ENCODE results near the gene C10orf71.

The C10orf71 gene

DNA sequence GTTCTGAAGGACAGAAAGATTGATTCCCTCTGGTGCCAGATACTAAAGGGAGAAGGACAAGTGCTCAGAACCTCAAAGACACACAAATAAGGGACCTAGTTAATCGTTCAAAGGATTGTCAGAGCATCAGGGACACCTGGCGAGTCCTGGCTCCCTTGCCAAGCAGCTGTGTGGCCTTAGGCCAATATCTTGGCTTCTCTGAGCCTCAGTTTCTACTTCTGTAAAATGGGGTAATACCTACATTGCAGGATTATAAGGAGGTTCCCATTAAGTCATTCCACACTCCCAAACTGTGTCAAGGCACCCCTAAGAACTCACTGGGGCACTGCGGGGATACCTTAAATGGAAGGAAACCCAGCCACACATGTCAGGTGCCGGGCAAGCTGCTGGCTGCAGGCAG is 67.5 kb downstream of the C10orf71 start:
- Histone ChIP-seq H4K20me1 (ENCODE audit: insufficient read depth, low read length) (no peaks in the 10 kb centered on the region), H3K4me2 (ENCODE audit: low read length) (no peak overlapping the region), H3K4me1 (ENCODE audit: insufficient read depth, low read length, severe bottlenecking) (no peaks in the 10 kb centered on the region), H3K79me2 (ENCODE audit: insufficient read depth, low read length) (no peaks in the 10 kb centered on the region), H3F3A (ENCODE audit: insufficient read depth, low read length) (no peaks in the 10 kb centered on the region), H3K27me3 (ENCODE audit: insufficient read depth, low read length) (no peaks in the 10 kb centered on the region), H3K36me3 (ENCODE audit: insufficient read depth, low read length) (no peaks in the 10 kb centered on the region), H3K27ac (ENCODE audit: low read depth, low read length, poor library complexity, severe bottlenecking) (no peak overlapping the region), H3K9ac (ENCODE audit: low read length) (no peak overlapping the region), H3K9me3 (ENCODE audit: low read length) (no peaks in the 10 kb centered on the region), H2AFZ (ENCODE audit: low read length) (no peak overlapping the region), H3K9me2 (ENCODE audit: low read depth, low read length) (no peaks in the 10 kb centered on the region), H3K4me3 (ENCODE audit: low read depth, low read length, poor library complexity, severe bottlenecking) (no peak overlapping the region)
- TF ChIP-seq EZH2 (IDR thresholded peaks at IDR 0.05; ENCODE audit: borderline replicate concordance, low read length), result no peak
- TF ChIP-seq, protein P1, sequence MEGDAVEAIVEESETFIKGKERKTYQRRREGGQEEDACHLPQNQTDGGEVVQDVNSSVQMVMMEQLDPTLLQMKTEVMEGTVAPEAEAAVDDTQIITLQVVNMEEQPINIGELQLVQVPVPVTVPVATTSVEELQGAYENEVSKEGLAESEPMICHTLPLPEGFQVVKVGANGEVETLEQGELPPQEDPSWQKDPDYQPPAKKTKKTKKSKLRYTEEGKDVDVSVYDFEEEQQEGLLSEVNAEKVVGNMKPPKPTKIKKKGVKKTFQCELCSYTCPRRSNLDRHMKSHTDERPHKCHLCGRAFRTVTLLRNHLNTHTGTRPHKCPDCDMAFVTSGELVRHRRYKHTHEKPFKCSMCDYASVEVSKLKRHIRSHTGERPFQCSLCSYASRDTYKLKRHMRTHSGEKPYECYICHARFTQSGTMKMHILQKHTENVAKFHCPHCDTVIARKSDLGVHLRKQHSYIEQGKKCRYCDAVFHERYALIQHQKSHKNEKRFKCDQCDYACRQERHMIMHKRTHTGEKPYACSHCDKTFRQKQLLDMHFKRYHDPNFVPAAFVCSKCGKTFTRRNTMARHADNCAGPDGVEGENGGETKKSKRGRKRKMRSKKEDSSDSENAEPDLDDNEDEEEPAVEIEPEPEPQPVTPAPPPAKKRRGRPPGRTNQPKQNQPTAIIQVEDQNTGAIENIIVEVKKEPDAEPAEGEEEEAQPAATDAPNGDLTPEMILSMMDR (IDR thresholded peaks at IDR 0.05; ENCODE audit: low read length), result no peak

GRCh38 chr10:49367600-49367999 is 68.6 kb downstream of the C10orf71 start:
- no peak overlapping the region for H3K27ac ChIP-seq (ENCODE audit: low read depth, low read length, poor library complexity, severe bottlenecking)
- no peaks in the 10 kb centered on the region for H3F3A ChIP-seq (ENCODE audit: insufficient read depth, low read length)
- H3K36me3 ChIP-seq (ENCODE audit: insufficient read depth, low read length), result no peaks in the 10 kb centered on the region
- no peak overlapping the region for H3K4me3 ChIP-seq (ENCODE audit: low read depth, low read length, poor library complexity, severe bottlenecking)
- H3K79me2 ChIP-seq (ENCODE audit: insufficient read depth, low read length), result no peaks in the 10 kb centered on the region
- no peak overlapping the region for H3K9ac ChIP-seq (ENCODE audit: low read length)
- H3K9me3 ChIP-seq (ENCODE audit: low read length), result no peaks in the 10 kb centered on the region
- TF ChIP-seq, protein P1 (IDR thresholded peaks at IDR 0.05; ENCODE audit: low read length), result no peak
- no peak for TF ChIP-seq EZH2 (IDR thresholded peaks at IDR 0.05; ENCODE audit: borderline replicate concordance, low read length)
- H3K4me1 ChIP-seq (ENCODE audit: insufficient read depth, low read length, severe bottlenecking), result no peaks in the 10 kb centered on the region
- H3K4me2 ChIP-seq (ENCODE audit: low read length), result no peak overlapping the region
- H3K9me2 ChIP-seq (ENCODE audit: low read depth, low read length), result no peaks in the 10 kb centered on the region
- no peak overlapping the region for H2AFZ ChIP-seq (ENCODE audit: low read length)
- no peaks in the 10 kb centered on the region for H4K20me1 ChIP-seq (ENCODE audit: insufficient read depth, low read length)
- H3K27me3 ChIP-seq (ENCODE audit: insufficient read depth, low read length), result no peaks in the 10 kb centered on the region

GRCh38 chr10:49368256-49368655 is 69.3 kb downstream of the C10orf71 start:
- Histone ChIP-seq H3K4me3 (ENCODE audit: low read depth, low read length, poor library complexity, severe bottlenecking) (no peak overlapping the region), H3K79me2 (ENCODE audit: insufficient read depth, low read length) (no peaks in the 10 kb centered on the region), H3K9me3 (ENCODE audit: low read length) (no peaks in the 10 kb centered on the region), H2AFZ (ENCODE audit: low read length) (no peak overlapping the region), H3K9ac (ENCODE audit: low read length) (no peak overlapping the region), H3K4me1 (ENCODE audit: insufficient read depth, low read length, severe bottlenecking) (no peaks in the 10 kb centered on the region), H4K20me1 (ENCODE audit: insufficient read depth, low read length) (no peaks in the 10 kb centered on the region), H3F3A (ENCODE audit: insufficient read depth, low read length) (no peaks in the 10 kb centered on the region), H3K27me3 (ENCODE audit: insufficient read depth, low read length) (no peaks in the 10 kb centered on the region), H3K4me2 (ENCODE audit: low read length) (no peak overlapping the region), H3K36me3 (ENCODE audit: insufficient read depth, low read length) (no peaks in the 10 kb centered on the region), H3K9me2 (ENCODE audit: low read depth, low read length) (no peaks in the 10 kb centered on the region), H3K27ac (ENCODE audit: low read depth, low read length, poor library complexity, severe bottlenecking) (no peak overlapping the region)
- TF ChIP-seq EZH2 (IDR thresholded peaks at IDR 0.05; ENCODE audit: borderline replicate concordance, low read length), result no peak
- TF ChIP-seq, protein P1 (IDR thresholded peaks at IDR 0.05; ENCODE audit: low read length), result no peak

All from OCI-LY1 (cell line).